H1 (cell line): ENCODE data around the gene PTTG1IP. TPM values are rescaled to one million over a fixed set of nuclear protein-coding genes. Genes with fewer than 3 reads are reported as not detected.

Experiments
- CTCF ChIA-PET: fragments of 300-600 bp; sonication (Branson Sonifier 250); formaldehyde crosslinking; loops from one replicate; lab custom pipeline; 2021; ENCODE audit not compliant: partially characterized antibody; lab: Charles Lee
- POLR2A ChIA-PET: fragments of 300-600 bp; sonication (Branson Sonifier 250); formaldehyde crosslinking; loops from one replicate; lab custom pipeline; 2021; ENCODE audit warnings: inconsistent platforms; ENCODE audit not compliant: partially characterized antibody; lab: Charles Lee
- DNase-seq, 2 experiments: peaks; one replicate each; pipeline versions ENCODE4 v3.0.0 to v3.0.0-alpha.2; 2010 to 2022; ENCODE audit warnings: low spot score in 2 of 2, low read depth in 1 of 2, mixed read lengths in 1 of 2
- FAIRE-seq: peaks from 2 replicates; lab custom pipeline; 2011; peaks lifted over from hg19 to GRCh38; lab: Jason Lieb, UNC
- H2AFZ ChIP-seq: 2 replicates; pipeline ENCODE4 v1.8.1; 2012; ENCODE audit warnings: low read length, inconsistent platforms
- H2AK5ac ChIP-seq: 2 replicates; pipeline ENCODE4 v1.6.1; 2013; ENCODE audit warnings: low read depth, low read length
- H2BK120ac ChIP-seq: replicated peaks from 2 replicates; pipeline ENCODE3; 2013; ENCODE audit warnings: low read depth, low read length, inconsistent platforms
- H2BK12ac ChIP-seq: 2 replicates; pipeline ENCODE4 v1.6.1; 2013; ENCODE audit warnings: low read depth, low read length
- H2BK15ac ChIP-seq: 2 replicates; pipeline ENCODE4 v1.6.1; 2013; ENCODE audit warnings: low read length
- H2BK20ac ChIP-seq: 2 replicates; pipeline ENCODE4 v1.6.1; 2013; ENCODE audit warnings: low read length
- H2BK5ac ChIP-seq: 2 replicates; pipeline ENCODE4 v1.6.1; 2013; ENCODE audit warnings: low read depth, low read length
- H3K14ac ChIP-seq: 2 replicates; pipeline ENCODE4 v1.6.1; 2013; ENCODE audit warnings: inconsistent platforms; ENCODE audit not compliant: insufficient read length
- H3K18ac ChIP-seq: 2 replicates; pipeline ENCODE4 v1.6.1; 2013; ENCODE audit warnings: low read length; ENCODE audit errors: extremely low read depth
- H3K23ac ChIP-seq: 2 replicates; pipeline ENCODE4 v1.6.1; 2013; ENCODE audit warnings: inconsistent platforms; ENCODE audit not compliant: insufficient read length
- H3K23me2 ChIP-seq: 2 replicates; pipeline ENCODE4 v1.6.1; 2013; ENCODE audit warnings: low read depth, low read length
- H3K27ac ChIP-seq: 2 replicates; pipeline ENCODE4 v1.6.1; 2011; ENCODE audit warnings: low read depth, low read length, inconsistent platforms
- H3K27me3 ChIP-seq, 4 experiments: replicated peaks in 1 of 4; 1 replicate in 1 of 4; 2 replicates in 3 of 4; pipeline versions ENCODE4 v1.6.1 to v1.8.1; 2011 to 2013; ENCODE audit warnings: low read length in 3 of 4, mild to moderate bottlenecking in 3 of 4, inconsistent platforms in 2 of 4, mixed read lengths in 2 of 4, moderate library complexity in 1 of 4; ENCODE audit not compliant: control insufficient read depth in 3 of 4, insufficient read depth in 3 of 4; ENCODE audit errors: extremely low read depth in 1 of 4
- H3K36me3 ChIP-seq, 4 experiments: 2 replicates each; pipeline versions ENCODE4 v1.6.1 to v1.8.1; 2011 to 2013; ENCODE audit warnings: mild to moderate bottlenecking in 4 of 4, low read length in 3 of 4, moderate library complexity in 2 of 4, control low read depth in 1 of 4, inconsistent platforms in 1 of 4; ENCODE audit not compliant: insufficient read depth in 4 of 4, control insufficient read depth in 2 of 4
- H3K4ac ChIP-seq: replicated peaks from 2 replicates; pipeline ENCODE3; 2013; ENCODE audit warnings: low read length, low read depth, mixed read lengths, inconsistent platforms; ENCODE audit not compliant: insufficient read length
- H3K4me1 ChIP-seq, 4 experiments: replicated peaks in 1 of 4; 1 replicate in 1 of 4; 2 replicates in 3 of 4; pipeline versions ENCODE4 v1.6.1 to v1.8.1; 2011 to 2013; ENCODE audit warnings: low read length in 3 of 4, inconsistent platforms in 2 of 4, mixed read lengths in 1 of 4; ENCODE audit not compliant: insufficient read depth in 4 of 4, control insufficient read depth in 3 of 4
- H3K4me2 ChIP-seq, 2 experiments: 2 replicates each; pipeline versions ENCODE4 v1.6.1 to v1.8.1; 2011 to 2013; ENCODE audit warnings: low read depth in 2 of 2, low read length in 2 of 2, control low read depth in 1 of 2, inconsistent platforms in 1 of 2, mild to moderate bottlenecking in 1 of 2; ENCODE audit not compliant: insufficient read depth in 1 of 2
- H3K4me3 ChIP-seq, 4 experiments: fragments of 200-600, 300-600 bp in 1 of 4; sonication (generic), shearing (Covaris generic), sonication (Bioruptor Twin) in 1 of 4; 2 replicates each; pipeline versions ENCODE4 v1.5.1 to v1.8.1; 2011 to 2016; ENCODE audit warnings: low read length in 4 of 4, low read depth in 3 of 4, control low read depth in 2 of 4, inconsistent platforms in 2 of 4, mild to moderate bottlenecking in 2 of 4, mixed read lengths in 1 of 4, moderate library complexity in 1 of 4; ENCODE audit not compliant: insufficient read depth in 2 of 4; ENCODE audit errors: extremely low read depth in 1 of 4
- H3K56ac ChIP-seq: replicated peaks from 2 replicates; pipeline ENCODE3; 2013; ENCODE audit warnings: low read depth, mild to moderate bottlenecking, mixed read lengths, low read length, inconsistent platforms; ENCODE audit not compliant: insufficient read length
- H3K79me1 ChIP-seq: 2 replicates; pipeline ENCODE4 v1.6.1; 2013; ENCODE audit warnings: low read depth, low read length, control low read depth
- H3K79me2 ChIP-seq, 2 experiments: 2 replicates each; pipeline versions ENCODE4 v1.6.1 to v1.8.1; 2012 to 2013; ENCODE audit warnings: low read length in 2 of 2, mild to moderate bottlenecking in 2 of 2, inconsistent platforms in 1 of 2; ENCODE audit not compliant: insufficient read depth in 2 of 2, control insufficient read depth in 1 of 2
- H3K9ac ChIP-seq, 4 experiments: replicated peaks in 1 of 4; 1 replicate in 1 of 4; 2 replicates in 3 of 4; pipeline versions ENCODE4 v1.6.1 to v1.8.1; 2011 to 2013; ENCODE audit warnings: low read depth in 3 of 4, low read length in 3 of 4, control low read depth in 2 of 4, mild to moderate bottlenecking in 2 of 4, moderate library complexity in 2 of 4, inconsistent platforms in 1 of 4; ENCODE audit errors: extremely low read depth in 1 of 4
- H3K9me3 ChIP-seq, 2 experiments: 2 replicates each; pipeline versions ENCODE4 v1.6.1 to v1.8.1; 2012 to 2013; ENCODE audit warnings: mild to moderate bottlenecking in 2 of 2, moderate library complexity in 2 of 2, control low read depth in 1 of 2, inconsistent platforms in 1 of 2, low read depth in 1 of 2, low read length in 1 of 2, mixed read lengths in 1 of 2; ENCODE audit not compliant: insufficient read depth in 2 of 2
- H4K20me1 ChIP-seq, 2 experiments: replicated peaks in 1 of 2; 2 replicates each; pipeline versions ENCODE3 to v1.8.1; 2011 to 2013; ENCODE audit warnings: inconsistent platforms in 2 of 2, low read length in 2 of 2, mild to moderate bottlenecking in 1 of 2; ENCODE audit not compliant: insufficient read depth in 2 of 2, control insufficient read depth in 1 of 2
- H4K5ac ChIP-seq: 2 replicates; pipeline ENCODE4 v1.6.1; 2013; ENCODE audit warnings: low read length, low read depth, mixed read lengths, inconsistent platforms; ENCODE audit not compliant: insufficient read length
- H4K8ac ChIP-seq: 2 replicates; pipeline ENCODE4 v1.8.0; 2013; ENCODE audit warnings: mild to moderate bottlenecking, moderate library complexity, low read length, inconsistent platforms; ENCODE audit not compliant: insufficient read depth; ENCODE audit errors: extremely low read depth
- H4K91ac ChIP-seq: replicated peaks from 2 replicates; pipeline ENCODE3; 2013; ENCODE audit warnings: low read length, mixed read lengths, inconsistent platforms; ENCODE audit not compliant: insufficient read length
- EP300 ChIP-seq, 2 experiments: IDR thresholded peaks; 1 replicate in 1 of 2; 2 replicates in 1 of 2; pipeline ENCODE4 v1.6.1; 2011 to 2012; ENCODE audit warnings: low read depth in 2 of 2, low read length in 2 of 2, mild to moderate bottlenecking in 2 of 2, borderline replicate concordance in 1 of 2, inconsistent platforms in 1 of 2, moderate library complexity in 1 of 2
- FOSL1 ChIP-seq: IDR thresholded peaks from 2 replicates; pipeline ENCODE4 v1.6.1; 2011; ENCODE audit warnings: mild to moderate bottlenecking, low read depth, low read length, moderate library complexity; ENCODE audit not compliant: insufficient read depth
- POLR2A ChIP-seq, 2 experiments: IDR thresholded peaks; 1 replicate in 1 of 2; 2 replicates in 1 of 2; pipeline ENCODE4 v1.6.1; 2011; ENCODE audit warnings: low read depth in 2 of 2, low read length in 2 of 2, mild to moderate bottlenecking in 2 of 2; ENCODE audit errors: control extremely low read depth in 1 of 2
- USF2 ChIP-seq: IDR thresholded peaks from 2 replicates; pipeline ENCODE4 v1.6.1; 2011; ENCODE audit warnings: low read length, improper control_type of control experiment
- YY1 ChIP-seq: IDR thresholded peaks from 2 replicates; pipeline ENCODE4 v1.6.1; 2011; ENCODE audit warnings: low read depth, mild to moderate bottlenecking, low read length
- WGBS, 2 experiments: shearing (Covaris generic) in 1 of 2; methylation state at CpG; one replicate each; pipeline versions ENCODE4 v1.1.6 to v1.1.7; 2013 to 2015; ENCODE audit warnings: low lambda C conversion rate in 2 of 2, mixed read lengths in 2 of 2, inconsistent platforms in 1 of 2, low coverage in 1 of 2, missing lambda C conversion rate in 1 of 2; ENCODE audit not compliant: insufficient replicate concordance in 2 of 2, insufficient coverage in 1 of 2, insufficient read length in 1 of 2; ENCODE audit errors: extremely low coverage in 1 of 2, missing lambda C conversion rate in 1 of 2; 5-methylcytosine and 5-hydroxymethylcytosine counted together
- polyA plus RNA-seq, 7 experiments: library from polyadenylated mRNA; depleted of rRNA in 3 of 7; stranded (reverse) in 5 of 7; unstranded in 2 of 7; fragments of >200 nt in 5 of 7; fragments of 200-250 nt in 2 of 7; gene quantifications; 1 replicate in 5 of 7; 2 replicates in 1 of 7; 4 replicates in 1 of 7; pipeline versions ENCODE4 v1.2.1 to v1.2.3, GENCODE V29; 2011 to 2013; ENCODE audit warnings: missing spikeins in 2 of 7, mixed read lengths in 2 of 7
- total RNA-seq: library from RNA; stranded (reverse); fragmentation: NEBNext Ultra II Directional; extraction: Animal tissue kit (Norgen Biotek cat#: 25700); gene quantifications from 2 replicates; pipeline ENCODE4 v1.2.1, GENCODE V29; 2021

Gene PTTG1IP
- total and polyA plus RNA-seq, 2 of the 8 experiments (the other 6 are each of a cell fraction or from before 2014, with no cell fraction given): 90.8 to 130 TPM

GRCh38 chr21:44868707-44869106, 4.8 kb downstream of the PTTG1IP start:
- Histone ChIP-seq H3K27ac (no peak overlapping the region), H3K79me2 (peaks cover 53 to 93% of the 10 kb centered on the region in 2 experiments)
- TF ChIP-seq USF2 (no peak), EP300 (IDR thresholded peaks at IDR 0.05; ENCODE audit: borderline replicate concordance in 1 of 2, low read depth in 2 of 2, low read length in 2 of 2) (no peak), POLR2A (IDR thresholded peaks at IDR 0.05; ENCODE audit: control extremely low read depth in 1 of 2, low read depth in 2 of 2, low read length in 2 of 2) (no peak), YY1 (no peak), FOSL1 (no peak)
- TF ChIP-seq, all 59 proteins: peak for 0
- H3K4ac ChIP-seq: no peak overlapping the region
- 91% methylated on average over 7 of the region's 7 CpGs; no CpG with 5 or more reads in 1 of the 2 experiments for WGBS, 2 experiments
- no peak overlapping the region for H2BK12ac ChIP-seq
- H3K56ac ChIP-seq: no peak overlapping the region
- no peak overlapping the region for H2AK5ac ChIP-seq
- H4K91ac ChIP-seq: no peak overlapping the region
- H3K4me3 ChIP-seq: no peak overlapping the region
- no peak for FAIRE-seq
- POLR2A ChIA-PET: no interaction called here
- CTCF ChIA-PET: no interaction called here
- H3K23me2 ChIP-seq: peaks cover 12% of the 10 kb centered on the region
- no peak overlapping the region for H3K9ac ChIP-seq
- no peak overlapping the region for H2BK120ac ChIP-seq
- no peak overlapping the region for H3K23ac ChIP-seq
- peak overlapping the region; percentile 5; the same call in 1 of the 2 replicates for H2BK5ac ChIP-seq
- no peaks in the 10 kb centered on the region; a peak in 1 of 7 replicates for H3K27me3 ChIP-seq
- H3K18ac ChIP-seq: no peak overlapping the region
- no peak overlapping the region; the same call in 1 of the 2 replicates for H4K8ac ChIP-seq
- no peak overlapping the region for H3K14ac ChIP-seq
- no peak overlapping the region for H2BK20ac ChIP-seq
- peaks cover 35% of the 10 kb centered on the region for H3K79me1 ChIP-seq
- no peak overlapping the region for H2BK15ac ChIP-seq
- no peak overlapping the region for H3K4me2 ChIP-seq
- H3K36me3 ChIP-seq: peaks cover 5 to 8% (median 6%) of the 10 kb centered on the region in 4 experiments; a peak in 7 of 8 replicates
- H4K5ac ChIP-seq: no peak overlapping the region
- H4K20me1 ChIP-seq: peaks cover 21 to 51% of the 10 kb centered on the region in 2 experiments
- peaks cover 6 to 16% (median 13%) of the 10 kb centered on the region in 4 experiments for H3K4me1 ChIP-seq
- H3K9me3 ChIP-seq: no peaks in the 10 kb centered on the region
- DNase-seq: no peak
- no peak overlapping the region for H2AFZ ChIP-seq
